A673 (cell line): Measurements from ENCODE around the gene SYNE1. TPM values are rescaled to one million over a fixed set of nuclear protein-coding genes. Genes with fewer than 3 reads are reported as not detected.

Experiments
- BruUV-seq: library from RNA; stranded (reverse); fragments of 400-500 nt; replicated peaks from 2 replicates; lab custom pipeline; 2021; lab: Mats Ljungman, UMichigan
- CTCF ChIA-PET: fragments of 300-600 bp; sonication (Branson Sonifier 250); formaldehyde crosslinking; loops from one replicate; lab custom pipeline; 2022; ENCODE audit warnings: antibody characterized with exemption; lab: Charles Lee
- POLR2A ChIA-PET: fragments of 300-600 bp; sonication (Branson Sonifier 250); formaldehyde crosslinking; loops from one replicate; lab custom pipeline; 2022; ENCODE audit warnings: antibody characterized with exemption; ENCODE audit not compliant: low non-redundant PET; lab: Charles Lee
- DNase-seq: peaks from one replicate; pipeline ENCODE4 v3.0.0-alpha.2; 2015; ENCODE audit warnings: low spot score
- H3K27ac ChIP-seq: fragments of 200-600 bp; sonication (generic); 2 replicates; pipeline ENCODE4 v1.5.1; 2016; ENCODE audit warnings: mixed run types, low read depth, mild to moderate bottlenecking, mixed read lengths, antibody characterized with exemption, low read length; ENCODE audit not compliant: poor library complexity, severe bottlenecking
- H3K27me3 ChIP-seq: fragments of 200-600 bp; sonication (generic); replicated peaks from 2 replicates; pipeline ENCODE4 v1.6.1; 2017; ENCODE audit warnings: mixed run types, low read depth, mild to moderate bottlenecking, mixed read lengths, antibody characterized with exemption, low read length; ENCODE audit not compliant: insufficient read depth, poor library complexity
- H3K36me3 ChIP-seq: fragments of 200-600 bp; sonication (generic); 2 replicates; pipeline ENCODE4 v1.6.1; 2016; ENCODE audit warnings: mixed run types, mild to moderate bottlenecking, mixed read lengths, antibody characterized with exemption, low read length; ENCODE audit not compliant: insufficient read depth, poor library complexity, severe bottlenecking
- H3K4me1 ChIP-seq: fragments of 200-600 bp; sonication (generic); 2 replicates; pipeline ENCODE4 v1.6.1; 2017; ENCODE audit warnings: mixed run types, mild to moderate bottlenecking, mixed read lengths, antibody characterized with exemption, low read length; ENCODE audit not compliant: insufficient read depth, poor library complexity, severe bottlenecking
- H3K4me3 ChIP-seq: fragments of 200-600 bp; sonication (generic); 2 replicates; pipeline ENCODE4 v1.5.1; 2016; ENCODE audit warnings: low read depth, mixed run types, mild to moderate bottlenecking, mixed read lengths, low read length; ENCODE audit not compliant: poor library complexity, severe bottlenecking
- H3K9me3 ChIP-seq: fragments of 200-600 bp; sonication (generic); 2 replicates; pipeline ENCODE4 v1.6.1; 2016; ENCODE audit warnings: mixed run types, low read depth, mild to moderate bottlenecking, mixed read lengths, antibody characterized with exemption, low read length; ENCODE audit not compliant: poor library complexity, severe bottlenecking
- EZH2 ChIP-seq: fragments of 200-600 bp; sonication (generic); IDR thresholded peaks from 2 replicates; pipeline ENCODE4 v1.6.1; 2017; ENCODE audit warnings: borderline replicate concordance, low read depth, mild to moderate bottlenecking, mixed read lengths, antibody characterized with exemption, low read length; ENCODE audit not compliant: poor library complexity, severe bottlenecking
- intact Hi-C: fragments of 100-400 bp; cut with micrococcal nuclease; formaldehyde crosslinking; loops from one replicate; pipeline ENCODE4 v1.10.0; 2022; ENCODE audit not compliant: unreplicated experiment
- total RNA-seq: library from RNA; stranded (reverse); gene quantifications from 2 replicates; pipeline ENCODE4 v1.2.3, GENCODE V29; 2021
- TF ChIP-seq, protein P1 (sequence below): fragments of 300-800, 200-600 bp; sonication (generic); conservative IDR thresholded peaks from 2 replicates; pipeline ENCODE4 v1.5.1; 2017; ENCODE audit warnings: low read depth, mild to moderate bottlenecking, antibody characterized with exemption, low read length, moderate library complexity, mixed read lengths

SYNE1 gene
- total RNA-seq, 1 experiment from 2014 or later, result 12.1 TPM

DNA sequence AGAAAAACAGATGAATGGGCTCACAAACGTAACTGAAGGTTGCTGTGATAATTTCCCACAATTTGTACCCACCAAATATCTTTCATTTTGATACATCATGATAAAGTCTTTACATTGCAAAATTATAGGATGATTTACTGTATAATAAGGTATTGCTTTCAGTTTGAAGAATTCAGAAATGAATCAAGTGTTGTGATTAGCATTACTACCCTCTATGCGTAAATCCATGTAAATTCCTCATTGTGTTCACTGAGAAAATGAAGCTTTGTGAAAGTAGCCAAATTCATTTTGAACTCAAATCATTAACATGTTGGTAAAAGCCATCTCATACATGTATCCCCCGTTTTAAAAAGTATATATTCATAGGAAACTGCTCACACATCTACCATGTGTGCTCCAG, 450.3 kb downstream of the SYNE1 start:
- intact Hi-C loops, result no loop called here
- POLR2A ChIA-PET, result no interaction called here
- no peaks in the 10 kb centered on the region for H3K36me3 ChIP-seq
- H3K4me1 ChIP-seq, result no peaks in the 10 kb centered on the region
- H3K27ac ChIP-seq, result no peak overlapping the region
- no TSS peak for BruUV-seq
- no peak for DNase-seq
- no peaks in the 10 kb centered on the region for H3K9me3 ChIP-seq
- H3K4me3 ChIP-seq, result no peak overlapping the region
- CTCF ChIA-PET, result no interaction called here
- no peak for TF ChIP-seq EZH2
- TF ChIP-seq, protein P1, sequence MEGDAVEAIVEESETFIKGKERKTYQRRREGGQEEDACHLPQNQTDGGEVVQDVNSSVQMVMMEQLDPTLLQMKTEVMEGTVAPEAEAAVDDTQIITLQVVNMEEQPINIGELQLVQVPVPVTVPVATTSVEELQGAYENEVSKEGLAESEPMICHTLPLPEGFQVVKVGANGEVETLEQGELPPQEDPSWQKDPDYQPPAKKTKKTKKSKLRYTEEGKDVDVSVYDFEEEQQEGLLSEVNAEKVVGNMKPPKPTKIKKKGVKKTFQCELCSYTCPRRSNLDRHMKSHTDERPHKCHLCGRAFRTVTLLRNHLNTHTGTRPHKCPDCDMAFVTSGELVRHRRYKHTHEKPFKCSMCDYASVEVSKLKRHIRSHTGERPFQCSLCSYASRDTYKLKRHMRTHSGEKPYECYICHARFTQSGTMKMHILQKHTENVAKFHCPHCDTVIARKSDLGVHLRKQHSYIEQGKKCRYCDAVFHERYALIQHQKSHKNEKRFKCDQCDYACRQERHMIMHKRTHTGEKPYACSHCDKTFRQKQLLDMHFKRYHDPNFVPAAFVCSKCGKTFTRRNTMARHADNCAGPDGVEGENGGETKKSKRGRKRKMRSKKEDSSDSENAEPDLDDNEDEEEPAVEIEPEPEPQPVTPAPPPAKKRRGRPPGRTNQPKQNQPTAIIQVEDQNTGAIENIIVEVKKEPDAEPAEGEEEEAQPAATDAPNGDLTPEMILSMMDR, result no peak
- H3K27me3 ChIP-seq, result no peaks in the 10 kb centered on the region

DNA sequence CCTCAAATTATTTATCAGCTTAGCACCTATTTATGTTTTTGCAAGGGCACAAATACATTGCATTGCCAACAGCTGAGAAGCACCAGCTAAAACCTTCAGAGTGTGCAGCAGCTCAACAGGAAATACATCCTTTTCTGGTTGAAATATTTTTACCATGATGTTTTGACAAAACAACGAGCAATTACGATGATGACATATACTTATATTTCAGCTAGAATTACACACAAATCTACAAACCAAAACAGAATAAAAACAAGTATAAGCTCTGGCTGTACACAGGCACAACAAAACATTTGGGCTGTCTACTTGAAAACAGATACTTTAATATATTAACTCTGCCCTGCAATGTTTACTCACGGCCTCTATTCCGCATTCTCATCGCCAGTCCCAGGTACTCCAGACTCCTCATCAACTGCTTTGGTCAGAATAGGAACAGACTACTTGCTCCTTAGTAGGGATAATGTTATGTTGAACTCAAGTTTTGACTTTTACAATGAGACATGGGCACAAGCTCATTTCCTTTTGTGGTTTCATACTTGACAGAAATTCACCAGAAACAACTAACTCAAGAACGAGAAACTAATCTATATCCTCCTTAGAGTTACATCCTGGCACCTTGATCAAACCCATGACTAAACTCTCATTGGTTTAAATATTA, 452.1 kb downstream of the SYNE1 start:
- intact Hi-C loops, result no loop called here
- no peaks in the 10 kb centered on the region for H3K9me3 ChIP-seq
- TF ChIP-seq, protein P1, result no peak
- no peak for TF ChIP-seq EZH2
- POLR2A ChIA-PET, result no interaction called here
- CTCF ChIA-PET, result no interaction called here
- BruUV-seq, result no TSS peak
- no peak overlapping the region for H3K4me3 ChIP-seq
- no peaks in the 10 kb centered on the region for H3K27me3 ChIP-seq
- no peak overlapping the region for H3K27ac ChIP-seq
- DNase-seq, result no peak
- no peaks in the 10 kb centered on the region for H3K36me3 ChIP-seq
- H3K4me1 ChIP-seq, result no peaks in the 10 kb centered on the region

DNA sequence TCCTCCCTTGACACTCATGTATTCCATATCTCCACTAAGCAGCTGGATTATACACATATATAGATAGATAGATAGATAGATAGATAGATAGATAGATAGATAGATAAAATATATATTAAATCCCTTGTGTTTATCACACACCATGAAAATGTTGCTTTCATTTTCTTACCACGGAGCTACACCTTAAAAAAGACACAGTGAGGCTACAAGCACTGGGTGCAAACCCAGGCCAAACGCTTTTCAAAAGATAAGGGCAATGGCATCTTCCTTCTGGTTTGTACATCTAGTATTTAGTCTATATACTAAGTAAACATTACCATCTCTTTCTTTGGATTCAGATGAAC, 452.6 kb downstream of the SYNE1 start:
- POLR2A ChIA-PET, result no interaction called here
- CTCF ChIA-PET, result no interaction called here
- H3K9me3 ChIP-seq, result no peaks in the 10 kb centered on the region
- no peaks in the 10 kb centered on the region for H3K27me3 ChIP-seq
- no peak for DNase-seq
- TF ChIP-seq, protein P1, result no peak
- no peak for TF ChIP-seq EZH2
- no peak overlapping the region for H3K4me3 ChIP-seq
- intact Hi-C loops, result no loop called here
- H3K4me1 ChIP-seq, result no peaks in the 10 kb centered on the region
- BruUV-seq, result no TSS peak
- H3K36me3 ChIP-seq, result no peaks in the 10 kb centered on the region
- no peak overlapping the region for H3K27ac ChIP-seq
